Measurements from ENCODE around the gene DNAJC3. TPM values are rescaled to one million over a fixed set of nuclear protein-coding genes. Genes with fewer than 3 reads are reported as not detected.

The DNAJC3 gene
- total and polyA plus RNA-seq, 9 of the 15 experiments (the other 6 are each of a cell fraction or from before 2014, with no cell fraction given): 7.8 to 21.8 (median 10.4) TPM

GRCh38 chr13:95659500-95659899 is 17.4 kb upstream of the DNAJC3 start:
- ATAC-seq: no peak
- intact Hi-C loops (cut with micrococcal nuclease): no loop called here
- POLR2A ChIA-PET: no interaction called here
- FAIRE-seq: no peak
- Histone ChIP-seq H3K9me1 (ENCODE audit: control insufficient read depth, insufficient read depth, low read length) (no peaks in the 10 kb centered on the region), H3K4me2 (ENCODE audit: insufficient read depth, low read length) (no peak overlapping the region), H3K9me3 (replicated peaks; ENCODE audit: control insufficient read depth, insufficient read depth, low read depth, low read length) (no peaks in the 10 kb centered on the region), H3K27me3 (ENCODE audit: control insufficient read depth in 2 of 2, insufficient read depth in 2 of 2, low read length in 2 of 2) (no peaks in the 10 kb centered on the region), H3K4me3 (no peak overlapping the region), H3K27ac (ENCODE audit: extremely low read depth, low read depth, low read length) (no peak overlapping the region), H2AFZ (ENCODE audit: low read depth, low read length) (no peak overlapping the region), H4K20me1 (replicated peaks; ENCODE audit: control insufficient read depth, insufficient read depth, low read length) (no peaks in the 10 kb centered on the region), H3K79me2 (ENCODE audit: control insufficient read depth, insufficient read depth, low read length) (no peaks in the 10 kb centered on the region), H3K36me3 (ENCODE audit: control insufficient read depth, insufficient read depth, low read length) (no peaks in the 10 kb centered on the region), H3K4me1 (replicated peaks in 1 of 2; ENCODE audit: control insufficient read depth in 2 of 2, insufficient read depth in 2 of 2, low read length in 2 of 2) (peaks cover 0 to 5% of the 10 kb centered on the region in 2 experiments; a peak in 1 of 5 replicates), H3K9ac (ENCODE audit: insufficient read depth in 1 of 2, low read depth in 2 of 2, low read length in 2 of 2) (no peak overlapping the region)
- CTCF ChIA-PET (ENCODE audit: low intra/inter-chr PET ratio): no interaction called here
- no peak for DNase-seq (ENCODE audit: extremely low read depth in 1 of 4, low spot score in 3 of 4)
- no TSS peak for BruUV-seq (replicated peaks)
- in situ Hi-C loops (cut with MboI): no loop called here
- TF ChIP-seq BCOR (IDR thresholded peaks at IDR 0.05): no peak
- TF ChIP-seq NR0B1 (IDR thresholded peaks at IDR 0.05; ENCODE audit: partially characterized antibody): no peak
- TF ChIP-seq SRSF7 (optimal IDR thresholded peaks at IDR 0.05; ENCODE audit: low read depth, low read length): no peak
- TF ChIP-seq PRMT5 (CRISPR knock-in tag; IDR thresholded peaks at IDR 0.05): no peak
- no peak for TF ChIP-seq TARDBP (IDR thresholded peaks at IDR 0.05)
- no peak for TF ChIP-seq PRDM10 (IDR thresholded peaks at IDR 0.05; ENCODE audit: partially characterized antibody)
- TF ChIP-seq ZNF398 (CRISPR knock-in tag; IDR thresholded peaks at IDR 0.05): no peak
- no peak for TF ChIP-seq PURB (CRISPR knock-in tag; IDR thresholded peaks at IDR 0.05; ENCODE audit: low read depth)
- no peak for TF ChIP-seq CEBPB (tag; IDR thresholded peaks at IDR 0.05)
- no peak for TF ChIP-seq FOXJ3 (CRISPR knock-in tag; IDR thresholded peaks at IDR 0.05)
- no peak for TF ChIP-seq GATAD2A (IDR thresholded peaks at IDR 0.05)
- no peak for TF ChIP-seq E2F1 (CRISPR knock-in tag; IDR thresholded peaks at IDR 0.05)
- TF ChIP-seq CBX3 (IDR thresholded peaks at IDR 0.05; ENCODE audit: borderline replicate concordance in 1 of 2, low read length in 2 of 2): no peak
- no peak for TF ChIP-seq HDAC8 (tag; IDR thresholded peaks at IDR 0.05)

All from K562 (cell line).